Erythroblast (primary cell): ENCODE measurements around the gene MTR.

ENCODE experiments used
- GATA1 ChIP-seq: IDR thresholded peaks from 2 replicates; pipeline ENCODE4 v1.6.1; 2011; ENCODE audit warnings: low read depth, mild to moderate bottlenecking, control low read depth, low read length, moderate library complexity
- POLR2A ChIP-seq: IDR thresholded peaks from 2 replicates; pipeline ENCODE4 v1.6.1; 2011; ENCODE audit warnings: mild to moderate bottlenecking, low read length

DNA sequence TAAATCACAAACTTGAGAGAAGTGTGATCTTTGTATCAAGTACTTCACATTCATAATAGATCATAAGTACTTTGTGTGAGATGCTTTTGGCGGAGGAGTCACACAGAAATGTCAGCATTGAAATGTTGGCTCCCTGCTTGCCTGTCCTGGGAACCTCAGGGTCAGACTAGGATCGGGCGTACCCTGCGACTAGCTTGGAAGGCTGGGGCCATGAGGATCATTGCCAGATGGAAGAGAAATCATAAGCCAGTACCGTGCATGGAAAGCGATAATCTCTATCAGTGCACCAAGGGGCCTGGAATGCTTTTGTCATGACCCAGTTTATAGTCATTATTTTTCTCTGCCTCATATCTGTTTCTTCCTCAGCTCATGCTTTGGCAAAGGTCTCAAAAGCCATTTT, 35.5 kb downstream of the MTR start:
- TF ChIP-seq POLR2A (no peak), GATA1 (no peak)
